ENCODE measurements around the gene PHKB. TPM values are rescaled to one million over a fixed set of nuclear protein-coding genes. Genes with fewer than 3 reads are reported as not detected.
"Not testable (repeated sequence)": the region's sequence is repeated elsewhere in the genome, so short reads cannot be mapped to it uniquely, and the experiment has no call there.

PHKB gene
- total RNA-seq, 2 experiments from 2014 or later = 18.2 to 20.2 TPM

DNA sequence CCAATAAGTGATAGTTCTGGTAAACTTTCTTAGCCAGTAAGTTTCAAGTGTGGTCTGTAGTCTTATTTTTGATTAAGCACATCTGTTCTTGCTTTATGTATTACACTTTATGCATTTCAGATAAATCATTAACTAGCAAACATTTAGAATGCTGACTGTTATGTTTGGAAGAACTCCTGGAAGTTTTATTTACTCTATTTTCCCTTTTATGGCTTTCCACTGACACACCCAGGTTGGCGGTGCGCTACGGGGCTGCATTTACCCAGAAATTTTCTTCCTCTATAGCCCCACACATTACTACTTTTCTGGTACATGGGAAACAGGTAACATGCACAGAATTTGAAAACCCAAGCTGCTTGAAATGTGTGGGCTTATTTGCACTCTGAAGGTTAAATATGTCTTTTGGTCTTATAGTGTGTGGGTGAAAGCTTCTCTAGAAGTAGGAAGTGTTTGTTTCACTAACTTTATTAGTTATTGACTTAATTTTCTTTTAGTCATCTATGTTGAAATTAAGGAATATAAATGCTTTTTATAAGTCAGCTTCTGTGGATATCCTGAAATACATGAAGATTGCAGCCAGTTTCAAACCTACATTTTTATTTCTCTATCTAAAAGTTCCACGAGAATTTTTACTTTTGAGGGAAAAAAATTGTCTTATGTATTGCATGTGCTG is 203.7 kb downstream of the PHKB start:
- peaks cover 10% of the 10 kb centered on the region for H3K36me3 Mint-ChIP-seq

GRCh38 chr16:47666434-47666833 is 205.3 kb downstream of the PHKB start:
- no peak overlapping the region for H3K4me3 Mint-ChIP-seq
- no peaks in the 10 kb centered on the region for H3K9me3 Mint-ChIP-seq
- no peak for DNase-seq
- H3K27me3 Mint-ChIP-seq = no peaks in the 10 kb centered on the region
- H3K36me3 Mint-ChIP-seq = peaks cover 6% of the 10 kb centered on the region
- H3K4me1 Mint-ChIP-seq = no peaks in the 10 kb centered on the region
- no peak overlapping the region for H3K27ac Mint-ChIP-seq

More for the DNA sequence above, 203.7 kb downstream of the PHKB start:
- no peaks in the 10 kb centered on the region for H3K4me1 Mint-ChIP-seq
- no peaks in the 10 kb centered on the region for H3K27me3 Mint-ChIP-seq
- no peak overlapping the region for H3K4me3 Mint-ChIP-seq
- no peak for DNase-seq
- no peaks in the 10 kb centered on the region for H3K9me3 Mint-ChIP-seq
- H3K27ac Mint-ChIP-seq = no peak overlapping the region

GRCh38 chr16:47667956-47668355 is 206.8 kb downstream of the PHKB start:
- no peaks in the 10 kb centered on the region for H3K36me3 Mint-ChIP-seq
- no peak overlapping the region for H3K4me3 Mint-ChIP-seq
- no peak for DNase-seq
- no peaks in the 10 kb centered on the region for H3K27me3 Mint-ChIP-seq
- no peaks in the 10 kb centered on the region for H3K9me3 Mint-ChIP-seq
- H3K27ac Mint-ChIP-seq = no peak overlapping the region
- H3K4me1 Mint-ChIP-seq = no peaks in the 10 kb centered on the region

DNA sequence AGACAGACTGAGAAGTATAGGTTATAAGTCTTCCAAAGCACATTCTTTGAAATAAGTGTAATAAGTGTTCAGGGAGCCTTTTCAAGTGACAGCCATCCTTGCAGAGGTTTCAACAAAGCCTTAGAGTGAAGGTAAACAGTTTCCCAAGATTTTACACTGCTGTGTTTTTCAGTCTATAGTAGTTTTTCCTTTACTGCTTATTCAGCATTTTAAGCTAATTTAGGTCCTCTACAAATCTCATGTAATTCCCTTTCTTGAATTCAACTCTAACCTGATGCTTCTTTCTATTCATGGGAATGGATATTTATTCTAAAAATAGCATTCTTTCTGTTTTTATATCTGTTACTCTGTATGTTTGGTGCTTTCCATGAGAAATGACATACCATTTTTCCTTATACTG is 211.3 kb downstream of the PHKB start:
- no peaks in the 10 kb centered on the region for H3K27me3 Mint-ChIP-seq
- H3K27ac Mint-ChIP-seq = no peak overlapping the region
- peaks cover 25% of the 10 kb centered on the region for H3K36me3 Mint-ChIP-seq
- H3K4me3 Mint-ChIP-seq = no peak overlapping the region
- DNase-seq = no peak
- H3K9me3 Mint-ChIP-seq = peaks cover 5% of the 10 kb centered on the region
- no peaks in the 10 kb centered on the region for H3K4me1 Mint-ChIP-seq

GRCh38 chr16:47676635-47677177 is 215.6 kb downstream of the PHKB start:
- no peak overlapping the region for H3K27ac Mint-ChIP-seq
- no peak for DNase-seq
- no peaks in the 10 kb centered on the region for H3K4me1 Mint-ChIP-seq
- H3K9me3 Mint-ChIP-seq = peaks cover 8% of the 10 kb centered on the region
- peaks cover 54% of the 10 kb centered on the region for H3K36me3 Mint-ChIP-seq
- H3K27me3 Mint-ChIP-seq = no peaks in the 10 kb centered on the region
- no peak overlapping the region for H3K4me3 Mint-ChIP-seq

DNA sequence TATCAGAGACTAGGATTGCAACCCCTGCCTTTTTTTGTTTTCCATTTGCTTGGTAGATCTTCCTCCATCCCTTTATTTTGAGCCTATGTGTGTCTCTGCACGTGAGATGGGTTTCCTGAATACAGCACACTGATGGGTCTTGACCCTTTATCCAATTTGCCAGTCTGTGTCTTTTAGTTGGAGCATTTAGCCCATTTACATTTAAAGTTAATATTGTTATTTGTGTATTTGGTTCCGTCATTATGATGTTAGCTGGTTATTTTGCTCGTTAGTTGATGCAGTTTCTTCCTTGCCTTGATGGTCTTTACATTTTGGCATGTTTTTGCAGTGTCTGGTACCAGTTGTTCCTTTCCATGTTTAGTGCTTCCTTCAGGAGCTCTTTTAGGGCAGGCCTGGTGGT is 220.4 kb downstream of the PHKB start:
- H3K27ac Mint-ChIP-seq, H3K9me3 Mint-ChIP-seq, H3K4me3 Mint-ChIP-seq, DNase-seq, H3K4me1 Mint-ChIP-seq, H3K27me3 Mint-ChIP-seq: not testable (repeated sequence)
- peaks cover 57% of the 10 kb centered on the region for H3K36me3 Mint-ChIP-seq

DNA sequence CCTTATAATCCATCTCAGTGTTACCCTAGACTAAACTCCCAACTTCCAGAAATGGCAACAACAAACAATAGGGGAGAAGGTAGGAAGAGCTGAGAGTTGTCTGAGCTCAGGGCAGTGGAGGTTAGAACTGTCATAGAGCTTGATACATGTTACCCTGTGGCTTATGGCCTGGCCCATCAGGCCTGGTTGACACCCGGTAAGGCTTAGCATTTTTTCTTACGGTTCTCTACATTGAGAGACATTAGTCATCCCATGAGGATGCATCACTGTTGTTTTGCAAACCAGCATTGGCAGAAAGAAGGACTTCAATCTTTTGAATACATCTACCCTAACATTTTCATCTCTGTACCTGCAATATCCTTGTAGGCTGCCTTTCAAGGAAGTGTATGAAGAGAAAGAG is 226.6 kb downstream of the PHKB start:
- no peak overlapping the region for H3K4me3 Mint-ChIP-seq
- peaks cover 2% of the 10 kb centered on the region for H3K9me3 Mint-ChIP-seq
- H3K27me3 Mint-ChIP-seq = no peaks in the 10 kb centered on the region
- H3K27ac Mint-ChIP-seq = no peak overlapping the region
- DNase-seq = no peak
- H3K4me1 Mint-ChIP-seq = no peaks in the 10 kb centered on the region
- H3K36me3 Mint-ChIP-seq = peaks cover 31% of the 10 kb centered on the region

GRCh38 chr16:47693226-47693625 is 232.1 kb downstream of the PHKB start:
- H3K27me3 Mint-ChIP-seq = no peaks in the 10 kb centered on the region
- H3K36me3 Mint-ChIP-seq = peaks cover 46% of the 10 kb centered on the region
- no peaks in the 10 kb centered on the region for H3K4me1 Mint-ChIP-seq
- no peak overlapping the region for H3K27ac Mint-ChIP-seq
- H3K9me3 Mint-ChIP-seq = no peaks in the 10 kb centered on the region
- DNase-seq = no peak
- H3K4me3 Mint-ChIP-seq = no peak overlapping the region

DNA sequence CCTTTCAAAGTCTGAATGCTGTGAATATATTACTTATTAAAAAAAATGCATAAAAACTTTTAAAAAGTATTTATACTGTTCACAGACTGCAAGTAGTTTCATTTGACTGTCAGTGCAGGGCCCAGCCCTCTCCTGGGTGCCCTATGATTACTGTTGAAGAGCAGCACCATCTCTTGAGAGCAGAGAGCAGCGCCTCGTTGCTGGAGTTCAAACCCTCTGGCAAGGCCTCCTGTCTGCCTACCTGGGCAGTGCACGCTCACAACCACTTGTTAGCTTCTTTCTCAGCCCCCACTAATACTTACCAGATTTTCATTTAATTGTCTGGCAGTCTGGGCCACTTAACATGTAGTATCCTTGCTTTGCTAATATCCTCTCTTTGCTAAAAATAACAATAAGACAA is 233.4 kb downstream of the PHKB start:
- Mint-ChIP-seq H3K9me3 (no peaks in the 10 kb centered on the region), H3K4me1 (no peaks in the 10 kb centered on the region), H3K27me3 (no peaks in the 10 kb centered on the region), H3K36me3 (peaks cover 58% of the 10 kb centered on the region), H3K27ac (no peak overlapping the region), H3K4me3 (no peak overlapping the region)
- no peak for DNase-seq

DNA sequence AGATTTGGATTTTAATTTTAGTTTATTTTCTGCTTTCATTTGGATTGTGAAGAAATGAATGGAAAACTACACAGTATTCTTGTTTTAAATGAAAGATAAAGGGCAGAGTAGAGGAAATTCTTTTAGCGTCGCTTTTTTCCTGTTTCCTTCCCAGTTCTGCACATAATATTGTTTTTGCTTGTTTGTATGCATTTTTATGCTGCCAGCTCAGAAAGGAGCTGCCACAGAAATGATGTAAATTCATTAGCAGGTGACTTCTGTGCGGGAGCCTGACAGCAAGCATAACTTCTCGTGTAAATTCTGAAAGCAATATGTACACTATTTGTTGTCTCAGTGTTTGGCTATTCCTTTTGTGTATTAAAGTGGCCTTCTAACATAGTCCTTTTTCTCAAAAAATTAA is 234.6 kb downstream of the PHKB start:
- no peak for DNase-seq

DNA sequence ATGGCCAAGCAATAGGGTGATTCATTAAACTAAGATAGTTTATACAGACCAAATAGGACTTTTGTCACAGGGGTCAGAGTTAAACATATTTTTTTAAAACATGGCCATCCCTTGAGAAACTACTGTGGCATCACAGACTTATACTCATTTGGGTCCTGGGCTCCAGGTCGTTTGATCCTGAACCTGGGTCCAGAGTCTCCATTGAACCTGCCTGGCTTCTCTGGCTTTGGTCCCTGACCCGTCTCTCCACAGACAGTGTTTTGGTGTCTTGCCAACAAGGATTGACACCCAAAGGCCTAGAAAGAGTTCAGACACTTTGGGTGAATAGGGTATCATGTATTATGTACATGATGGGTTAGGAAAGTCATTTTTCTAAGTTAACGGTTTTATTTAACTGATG is 236.7 kb downstream of the PHKB start:
- Mint-ChIP-seq H3K4me1 (no peaks in the 10 kb centered on the region), H3K36me3 (peaks cover 58% of the 10 kb centered on the region), H3K27me3 (no peaks in the 10 kb centered on the region), H3K4me3 (no peak overlapping the region), H3K27ac (no peak overlapping the region), H3K9me3 (peaks cover 10% of the 10 kb centered on the region)
- DNase-seq = no peak

More for the DNA sequence above, 234.6 kb downstream of the PHKB start:
- Mint-ChIP-seq H3K4me1 (no peaks in the 10 kb centered on the region), H3K36me3 (peaks cover 56% of the 10 kb centered on the region), H3K9me3 (peaks cover 3% of the 10 kb centered on the region), H3K27ac (no peak overlapping the region), H3K27me3 (no peaks in the 10 kb centered on the region), H3K4me3 (no peak overlapping the region)

DNA sequence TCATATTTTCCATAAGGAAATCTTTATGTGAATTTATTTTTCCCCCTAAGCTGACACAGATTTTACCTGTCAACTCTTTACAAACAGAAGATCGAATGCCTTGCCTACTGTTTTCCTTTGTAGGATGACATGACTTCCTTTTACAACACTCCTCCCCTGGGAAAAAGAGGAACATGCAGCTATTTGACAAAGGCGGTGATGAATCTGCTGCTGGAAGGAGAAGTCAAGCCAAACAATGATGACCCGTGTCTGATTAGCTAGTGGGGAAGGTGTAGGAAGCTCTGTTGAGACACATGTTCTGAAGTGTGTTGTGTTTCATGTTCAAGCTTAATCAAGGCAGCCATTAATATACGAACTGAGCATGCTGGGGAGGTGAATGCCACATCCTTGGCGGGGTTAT is 238.0 kb downstream of the PHKB start:
- no peak overlapping the region for H3K27ac Mint-ChIP-seq
- H3K36me3 Mint-ChIP-seq = peaks cover 58% of the 10 kb centered on the region
- H3K4me3 Mint-ChIP-seq = no peak overlapping the region
- H3K27me3 Mint-ChIP-seq = no peaks in the 10 kb centered on the region
- H3K4me1 Mint-ChIP-seq = no peaks in the 10 kb centered on the region
- no peak for DNase-seq
- H3K9me3 Mint-ChIP-seq = peaks cover 10% of the 10 kb centered on the region

- H3K9me3 Mint-ChIP-seq = peaks cover 10% of the 10 kb centered on the region
- H3K4me1 Mint-ChIP-seq = no peaks in the 10 kb centered on the region
- H3K36me3 Mint-ChIP-seq = peaks cover 47% of the 10 kb centered on the region
- no peak overlapping the region for H3K4me3 Mint-ChIP-seq
- H3K27ac Mint-ChIP-seq = no peak overlapping the region
- no peaks in the 10 kb centered on the region for H3K27me3 Mint-ChIP-seq
- DNase-seq = no peak
Measured at GRCh38 chr16:47700857-47701587, 239.9 kb downstream of the PHKB start.

- no peak overlapping the region for H3K4me3 Mint-ChIP-seq
- H3K27me3 Mint-ChIP-seq = no peaks in the 10 kb centered on the region
- peaks cover 13% of the 10 kb centered on the region for H3K36me3 Mint-ChIP-seq
- H3K4me1 Mint-ChIP-seq = no peaks in the 10 kb centered on the region
- no peak overlapping the region for H3K27ac Mint-ChIP-seq
- no peak for DNase-seq
- peaks cover 10% of the 10 kb centered on the region for H3K9me3 Mint-ChIP-seq
Measured at GRCh38 chr16:47705266-47705665, 244.1 kb downstream of the PHKB start.

DNA sequence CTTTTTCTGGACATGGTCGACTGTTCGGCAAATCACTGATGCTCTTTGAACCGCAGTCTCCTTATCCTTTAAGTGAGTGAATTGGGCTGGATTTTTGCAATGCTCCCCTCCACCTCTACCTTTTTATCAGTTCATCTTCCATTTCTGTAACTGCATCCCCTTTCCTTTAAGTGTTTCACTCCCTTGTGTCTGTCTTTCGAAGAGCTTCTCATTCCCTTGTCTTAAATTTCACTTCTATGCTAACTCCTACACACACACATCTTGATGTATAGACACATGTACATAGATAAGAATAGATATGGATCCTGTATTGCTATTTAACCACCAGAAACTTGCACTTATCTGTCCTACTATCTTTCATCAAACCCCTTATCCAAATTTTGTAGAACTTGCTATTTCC is 250.7 kb downstream of the PHKB start:
- H3K36me3 Mint-ChIP-seq = no peaks in the 10 kb centered on the region
- no peaks in the 10 kb centered on the region for H3K9me3 Mint-ChIP-seq
- H3K4me3 Mint-ChIP-seq = no peak overlapping the region
- no peak for DNase-seq
- no peak overlapping the region for H3K27ac Mint-ChIP-seq
- no peaks in the 10 kb centered on the region for H3K4me1 Mint-ChIP-seq
- no peaks in the 10 kb centered on the region for H3K27me3 Mint-ChIP-seq
